ENCODE measurements around the gene MED13L. TPM values are rescaled to one million over a fixed set of nuclear protein-coding genes. Genes with fewer than 3 reads are reported as not detected.

The MED13L gene
- total RNA-seq, 2 experiments from 2014 or later, result 203 to 208 TPM

DNA sequence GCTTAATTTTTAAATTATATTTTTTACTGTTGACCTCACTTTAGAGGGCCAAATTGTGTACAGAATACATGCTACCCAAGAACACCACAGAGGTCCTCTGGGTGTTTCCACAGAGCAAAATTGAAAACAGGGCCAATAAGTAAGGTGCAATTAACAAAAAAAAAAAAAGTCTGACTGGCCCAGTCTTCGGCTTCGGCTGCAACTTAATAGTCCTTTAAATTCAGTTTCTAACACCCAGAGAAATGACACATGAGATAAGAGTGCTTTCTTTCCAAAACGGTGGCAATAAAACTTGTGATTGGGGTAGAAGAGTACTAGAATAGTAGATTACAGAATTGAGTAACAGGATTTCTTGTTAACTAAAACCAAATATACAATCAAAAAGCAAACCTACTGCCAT lies 81.3 kb downstream of the MED13L start:
- H3K36me3 ChIP-seq (ENCODE audit: insufficient read depth, low read length), result no peaks in the 10 kb centered on the region
- intact Hi-C loops (cut with DNase I, micrococcal nuclease), result loop anchor here in 1 of 2 experiments (5.0 kb wide), 2 partner anchors 34 to 81 kb away; partner anchors contain the start of gene MED13L
- Mint-ChIP-seq H3K36me3 (ENCODE audit: low read depth) (no peaks in the 10 kb centered on the region), H3K4me3 (no peak overlapping the region), H3K27me3 (no peaks in the 10 kb centered on the region), H3K9me3 (no peaks in the 10 kb centered on the region), H3K27ac (no peak overlapping the region), H3K4me1 (ENCODE audit: low read depth) (peaks cover 75% of the 10 kb centered on the region)
- no peak overlapping the region for H3K27ac ChIP-seq (ENCODE audit: low read depth in 1 of 2, low read length in 2 of 2)
- H3K27me3 ChIP-seq (ENCODE audit: control insufficient read depth in 1 of 2, insufficient read depth in 2 of 2, low read length in 2 of 2), result no peaks in the 10 kb centered on the region
- POLR2A ChIA-PET, result interaction anchor here (1.6 kb wide), 1 partner anchor 9 kb away, joined by 5 read pairs; no protein-coding TSS in a partner anchor
- peaks cover 21% of the 10 kb centered on the region for H3K4me1 ChIP-seq (ENCODE audit: insufficient read depth, low read length)
- H3K4me3 ChIP-seq (ENCODE audit: low read length), result no peak overlapping the region
- no peak for ATAC-seq (ENCODE audit: poor library complexity)
- no peaks in the 10 kb centered on the region for H3K9me3 ChIP-seq (ENCODE audit: control insufficient read depth in 1 of 2, insufficient read depth in 1 of 2, low read length in 2 of 2)
- TF ChIP-seq, protein P1, sequence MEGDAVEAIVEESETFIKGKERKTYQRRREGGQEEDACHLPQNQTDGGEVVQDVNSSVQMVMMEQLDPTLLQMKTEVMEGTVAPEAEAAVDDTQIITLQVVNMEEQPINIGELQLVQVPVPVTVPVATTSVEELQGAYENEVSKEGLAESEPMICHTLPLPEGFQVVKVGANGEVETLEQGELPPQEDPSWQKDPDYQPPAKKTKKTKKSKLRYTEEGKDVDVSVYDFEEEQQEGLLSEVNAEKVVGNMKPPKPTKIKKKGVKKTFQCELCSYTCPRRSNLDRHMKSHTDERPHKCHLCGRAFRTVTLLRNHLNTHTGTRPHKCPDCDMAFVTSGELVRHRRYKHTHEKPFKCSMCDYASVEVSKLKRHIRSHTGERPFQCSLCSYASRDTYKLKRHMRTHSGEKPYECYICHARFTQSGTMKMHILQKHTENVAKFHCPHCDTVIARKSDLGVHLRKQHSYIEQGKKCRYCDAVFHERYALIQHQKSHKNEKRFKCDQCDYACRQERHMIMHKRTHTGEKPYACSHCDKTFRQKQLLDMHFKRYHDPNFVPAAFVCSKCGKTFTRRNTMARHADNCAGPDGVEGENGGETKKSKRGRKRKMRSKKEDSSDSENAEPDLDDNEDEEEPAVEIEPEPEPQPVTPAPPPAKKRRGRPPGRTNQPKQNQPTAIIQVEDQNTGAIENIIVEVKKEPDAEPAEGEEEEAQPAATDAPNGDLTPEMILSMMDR (IDR thresholded peaks at IDR 0.05), result no peak
- no peak for DNase-seq
- CTCF ChIA-PET, result interaction anchor here (0.9 to 1.1 kb wide), 3 partner anchors 14 to 40 kb away, joined by 3 read pairs; no protein-coding TSS in a partner anchor

DNA sequence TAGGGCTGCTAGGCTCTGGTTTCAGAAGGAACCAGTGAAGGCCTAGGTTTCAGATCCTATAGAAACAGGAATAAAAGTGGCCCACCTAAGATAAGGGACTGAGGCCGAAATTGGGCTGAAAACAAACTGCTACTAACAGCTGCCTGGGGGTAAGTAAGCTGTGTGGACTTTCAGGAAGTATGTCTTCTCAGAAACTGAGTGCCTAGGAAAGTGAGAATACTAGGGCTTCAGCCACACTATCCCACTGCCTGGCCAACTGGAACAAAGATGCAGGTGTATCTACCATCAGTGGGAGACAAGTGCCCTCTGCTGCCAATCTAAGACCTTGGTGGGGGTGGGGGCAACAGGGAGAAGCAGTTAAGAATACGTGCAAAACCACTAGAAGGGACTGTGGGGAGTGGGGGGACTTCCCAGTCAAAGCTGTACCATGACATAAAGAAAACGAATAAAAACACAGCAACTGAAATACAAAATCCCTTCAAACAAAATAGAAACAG lies 82.5 kb downstream of the MED13L start:
- Histone ChIP-seq H3K36me3 (ENCODE audit: insufficient read depth, low read length) (no peaks in the 10 kb centered on the region), H3K4me1 (ENCODE audit: insufficient read depth, low read length) (peaks cover 21% of the 10 kb centered on the region), H3K4me3 (ENCODE audit: low read length) (no peak overlapping the region), H3K9me3 (ENCODE audit: control insufficient read depth in 1 of 2, insufficient read depth in 1 of 2, low read length in 2 of 2) (no peaks in the 10 kb centered on the region), H3K27me3 (ENCODE audit: control insufficient read depth in 1 of 2, insufficient read depth in 2 of 2, low read length in 2 of 2) (no peaks in the 10 kb centered on the region), H3K27ac (ENCODE audit: low read depth in 1 of 2, low read length in 2 of 2) (no peak overlapping the region)
- DNase-seq, result peak in 13 of 14 experiments; percentile 3 to 85 (median 30)
- POLR2A ChIA-PET, result interaction anchor here (0.7 to 1.6 kb wide), 2 partner anchors 10 to 58 kb away, joined by 3 to 5 read pairs; no protein-coding TSS in a partner anchor
- ATAC-seq (ENCODE audit: poor library complexity), result peak; percentile 95
- Mint-ChIP-seq H3K4me1 (ENCODE audit: low read depth) (peaks cover 69% of the 10 kb centered on the region), H3K27ac (peak overlapping the region; percentile 40), H3K27me3 (no peaks in the 10 kb centered on the region), H3K9me3 (no peaks in the 10 kb centered on the region), H3K4me3 (peak overlapping the region; percentile 47), H3K36me3 (ENCODE audit: low read depth) (no peaks in the 10 kb centered on the region)
- intact Hi-C loops (cut with DNase I, micrococcal nuclease), result loop anchor here in 1 of 2 experiments (5.0 kb wide), 2 partner anchors 33 to 82 kb away; partner anchors contain the start of gene MED13L
- TF ChIP-seq, protein P1 (IDR thresholded peaks at IDR 0.05), result no peak
- CTCF ChIA-PET, result interaction anchor here (0.6 to 1.7 kb wide), 5 partner anchors 10 to 41 kb away, joined by 3 to 5 read pairs (median 3); no protein-coding TSS in a partner anchor

DNA sequence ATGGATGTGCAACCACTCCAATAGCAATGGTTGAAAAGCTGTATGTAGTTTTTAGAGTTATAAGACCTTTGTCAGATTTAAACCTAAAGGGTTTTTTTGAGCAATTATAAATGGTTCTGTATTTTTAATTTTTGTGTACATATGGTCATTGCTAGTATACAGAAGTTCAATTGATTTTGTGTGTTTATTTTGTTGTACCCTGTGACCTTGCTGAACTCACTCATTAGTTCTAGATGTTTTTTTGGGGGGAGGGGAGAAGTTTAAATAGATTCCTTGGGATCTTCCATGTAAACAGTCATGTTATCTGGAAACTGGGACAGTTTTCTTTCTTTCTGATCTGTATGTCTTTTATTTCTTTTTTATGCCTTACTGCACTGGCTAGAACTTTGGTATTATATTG lies 87.8 kb downstream of the MED13L start:
- Mint-ChIP-seq H3K9me3 (no peaks in the 10 kb centered on the region), H3K4me3 (no peak overlapping the region), H3K4me1 (ENCODE audit: low read depth) (peaks cover 72% of the 10 kb centered on the region), H3K36me3 (ENCODE audit: low read depth) (no peaks in the 10 kb centered on the region), H3K27ac (peak overlapping the region; percentile 43), H3K27me3 (no peaks in the 10 kb centered on the region)
- no peak overlapping the region for H3K27ac ChIP-seq (ENCODE audit: low read depth in 1 of 2, low read length in 2 of 2)
- H3K27me3 ChIP-seq (ENCODE audit: control insufficient read depth in 1 of 2, insufficient read depth in 2 of 2, low read length in 2 of 2), result no peaks in the 10 kb centered on the region
- POLR2A ChIA-PET, result no interaction called here
- no peaks in the 10 kb centered on the region for H3K36me3 ChIP-seq (ENCODE audit: insufficient read depth, low read length)
- H3K9me3 ChIP-seq (ENCODE audit: control insufficient read depth in 1 of 2, insufficient read depth in 1 of 2, low read length in 2 of 2), result no peaks in the 10 kb centered on the region
- intact Hi-C loops (cut with DNase I, micrococcal nuclease), result no loop called here
- H3K4me1 ChIP-seq (ENCODE audit: insufficient read depth, low read length), result peaks cover 13% of the 10 kb centered on the region
- ATAC-seq (ENCODE audit: poor library complexity) (no peak), DNase-seq (no peak)
- H3K4me3 ChIP-seq (ENCODE audit: low read length), result no peak overlapping the region
- CTCF ChIA-PET, result no interaction called here
- TF ChIP-seq, protein P1 (IDR thresholded peaks at IDR 0.05), result no peak
